ENCODE measurements around the gene KIF1B.

The KIF1B gene

GRCh38 chr1:10295481-10296085, 85.2 kb downstream of the KIF1B start:
- no peak overlapping the region for H3K27ac Mint-ChIP-seq
- no peaks in the 10 kb centered on the region for H3K27me3 Mint-ChIP-seq
- ATAC-seq (ENCODE audit: low read depth): no peak
- no peak overlapping the region for H3K4me3 Mint-ChIP-seq
- peaks cover 16% of the 10 kb centered on the region for H3K36me3 Mint-ChIP-seq
- H3K9me3 Mint-ChIP-seq: no peaks in the 10 kb centered on the region
- no peak for DNase-seq (ENCODE audit: low spot score in 2 of 2)
- H3K4me1 Mint-ChIP-seq: no peaks in the 10 kb centered on the region

GRCh38 chr1:10299151-10299550, 88.8 kb downstream of the KIF1B start:
- no peak for DNase-seq (ENCODE audit: low spot score in 2 of 2)
- H3K9me3 Mint-ChIP-seq: no peaks in the 10 kb centered on the region
- H3K4me1 Mint-ChIP-seq: no peaks in the 10 kb centered on the region
- peak; percentile 51 for ATAC-seq (ENCODE audit: low read depth)
- no peaks in the 10 kb centered on the region for H3K27me3 Mint-ChIP-seq
- H3K36me3 Mint-ChIP-seq: peaks cover 26% of the 10 kb centered on the region
- H3K4me3 Mint-ChIP-seq: no peak overlapping the region
- H3K27ac Mint-ChIP-seq: no peak overlapping the region

- ATAC-seq (ENCODE audit: low read depth) (no peak), DNase-seq (ENCODE audit: low spot score in 2 of 2) (no peak)
- peaks cover 15% of the 10 kb centered on the region for H3K36me3 Mint-ChIP-seq
- H3K4me1 Mint-ChIP-seq: no peaks in the 10 kb centered on the region
- no peak overlapping the region for H3K4me3 Mint-ChIP-seq
- H3K27me3 Mint-ChIP-seq: no peaks in the 10 kb centered on the region
- no peak overlapping the region for H3K27ac Mint-ChIP-seq
- no peaks in the 10 kb centered on the region for H3K9me3 Mint-ChIP-seq
Observed at GRCh38 chr1:10302416-10302815, 92.0 kb downstream of the KIF1B start.

- peaks cover 12% of the 10 kb centered on the region for H3K36me3 Mint-ChIP-seq
- H3K27ac Mint-ChIP-seq: no peak overlapping the region
- H3K4me1 Mint-ChIP-seq: no peaks in the 10 kb centered on the region
- H3K9me3 Mint-ChIP-seq: no peaks in the 10 kb centered on the region
- H3K4me3 Mint-ChIP-seq: no peak overlapping the region
- no peak for DNase-seq (ENCODE audit: low spot score in 2 of 2)
- H3K27me3 Mint-ChIP-seq: no peaks in the 10 kb centered on the region
- no peak for ATAC-seq (ENCODE audit: low read depth)
Observed at GRCh38 chr1:10304295-10304694, 93.9 kb downstream of the KIF1B start.

- Mint-ChIP-seq H3K27me3 (no peaks in the 10 kb centered on the region), H3K9me3 (no peaks in the 10 kb centered on the region), H3K4me1 (no peaks in the 10 kb centered on the region), H3K4me3 (no peak overlapping the region), H3K36me3 (peaks cover 18% of the 10 kb centered on the region), H3K27ac (no peak overlapping the region)
- no peak for ATAC-seq (ENCODE audit: low read depth)
- DNase-seq (ENCODE audit: low spot score in 2 of 2): no peak
Observed at GRCh38 chr1:10306435-10306834, 96.1 kb downstream of the KIF1B start.

GRCh38 chr1:10308001-10308400, 97.6 kb downstream of the KIF1B start:
- no peak overlapping the region for H3K4me3 Mint-ChIP-seq
- H3K36me3 Mint-ChIP-seq: peaks cover 27% of the 10 kb centered on the region
- no peaks in the 10 kb centered on the region for H3K27me3 Mint-ChIP-seq
- H3K4me1 Mint-ChIP-seq: no peaks in the 10 kb centered on the region
- no peak for ATAC-seq (ENCODE audit: low read depth)
- H3K27ac Mint-ChIP-seq: no peak overlapping the region
- DNase-seq (ENCODE audit: low spot score in 2 of 2): no peak
- no peaks in the 10 kb centered on the region for H3K9me3 Mint-ChIP-seq

- no peaks in the 10 kb centered on the region for H3K27me3 Mint-ChIP-seq
- peaks cover 19% of the 10 kb centered on the region for H3K36me3 Mint-ChIP-seq
- no peaks in the 10 kb centered on the region for H3K4me1 Mint-ChIP-seq
- no peak for ATAC-seq (ENCODE audit: low read depth)
- no peak overlapping the region for H3K4me3 Mint-ChIP-seq
- DNase-seq (ENCODE audit: low spot score in 2 of 2): no peak
- H3K27ac Mint-ChIP-seq: no peak overlapping the region
- H3K9me3 Mint-ChIP-seq: no peaks in the 10 kb centered on the region
Observed at GRCh38 chr1:10309243-10310011, 99.1 kb downstream of the KIF1B start.

- DNase-seq (ENCODE audit: low spot score in 2 of 2) (no peak), ATAC-seq (ENCODE audit: low read depth) (no peak)
- H3K9me3 Mint-ChIP-seq: no peaks in the 10 kb centered on the region
- H3K36me3 Mint-ChIP-seq: peaks cover 15% of the 10 kb centered on the region
- no peaks in the 10 kb centered on the region for H3K4me1 Mint-ChIP-seq
- no peak overlapping the region for H3K27ac Mint-ChIP-seq
- no peaks in the 10 kb centered on the region for H3K27me3 Mint-ChIP-seq
- no peak overlapping the region for H3K4me3 Mint-ChIP-seq
Observed at GRCh38 chr1:10316752-10317151, 106.4 kb downstream of the KIF1B start.

GRCh38 chr1:10319750-10320149, 109.4 kb downstream of the KIF1B start:
- no peak for ATAC-seq (ENCODE audit: low read depth)
- H3K27me3 Mint-ChIP-seq: no peaks in the 10 kb centered on the region
- DNase-seq (ENCODE audit: low spot score in 2 of 2): no peak
- H3K36me3 Mint-ChIP-seq: peaks cover 14% of the 10 kb centered on the region
- no peak overlapping the region for H3K27ac Mint-ChIP-seq
- no peak overlapping the region for H3K4me3 Mint-ChIP-seq
- no peaks in the 10 kb centered on the region for H3K4me1 Mint-ChIP-seq
- no peaks in the 10 kb centered on the region for H3K9me3 Mint-ChIP-seq

- Mint-ChIP-seq H3K27me3 (no peaks in the 10 kb centered on the region), H3K4me3 (no peak overlapping the region), H3K36me3 (peaks cover 14% of the 10 kb centered on the region), H3K9me3 (no peaks in the 10 kb centered on the region), H3K27ac (no peak overlapping the region), H3K4me1 (no peaks in the 10 kb centered on the region)
- no peak for ATAC-seq (ENCODE audit: low read depth)
- no peak for DNase-seq (ENCODE audit: low spot score in 2 of 2)
Observed at GRCh38 chr1:10320336-10320735, 110.0 kb downstream of the KIF1B start.

- Mint-ChIP-seq H3K9me3 (no peaks in the 10 kb centered on the region), H3K4me1 (no peaks in the 10 kb centered on the region), H3K36me3 (peaks cover 24% of the 10 kb centered on the region), H3K27ac (no peak overlapping the region), H3K27me3 (no peaks in the 10 kb centered on the region), H3K4me3 (no peak overlapping the region)
- DNase-seq (ENCODE audit: low spot score in 2 of 2) (no peak), ATAC-seq (ENCODE audit: low read depth) (no peak)
Observed at GRCh38 chr1:10322821-10323220, 112.5 kb downstream of the KIF1B start.

GRCh38 chr1:10324627-10325026, 114.3 kb downstream of the KIF1B start:
- no peak for DNase-seq (ENCODE audit: low spot score in 2 of 2)
- no peak overlapping the region for H3K4me3 Mint-ChIP-seq
- H3K9me3 Mint-ChIP-seq: no peaks in the 10 kb centered on the region
- no peaks in the 10 kb centered on the region for H3K27me3 Mint-ChIP-seq
- no peaks in the 10 kb centered on the region for H3K4me1 Mint-ChIP-seq
- peaks cover 24% of the 10 kb centered on the region for H3K36me3 Mint-ChIP-seq
- no peak overlapping the region for H3K27ac Mint-ChIP-seq
- ATAC-seq (ENCODE audit: low read depth): no peak

- Mint-ChIP-seq H3K4me1 (no peaks in the 10 kb centered on the region), H3K36me3 (peaks cover 22% of the 10 kb centered on the region), H3K27me3 (no peaks in the 10 kb centered on the region), H3K9me3 (no peaks in the 10 kb centered on the region), H3K27ac (no peak overlapping the region), H3K4me3 (no peak overlapping the region)
- no peak for DNase-seq (ENCODE audit: low spot score in 2 of 2)
- ATAC-seq (ENCODE audit: low read depth): no peak
Observed at GRCh38 chr1:10325521-10325920, 115.2 kb downstream of the KIF1B start.

GRCh38 chr1:10326251-10326650, 115.9 kb downstream of the KIF1B start:
- DNase-seq (ENCODE audit: low spot score in 2 of 2) (no peak), ATAC-seq (ENCODE audit: low read depth) (no peak)
- no peak overlapping the region for H3K27ac Mint-ChIP-seq
- H3K4me3 Mint-ChIP-seq: no peak overlapping the region
- no peaks in the 10 kb centered on the region for H3K9me3 Mint-ChIP-seq
- no peaks in the 10 kb centered on the region for H3K27me3 Mint-ChIP-seq
- H3K4me1 Mint-ChIP-seq: no peaks in the 10 kb centered on the region
- H3K36me3 Mint-ChIP-seq: peaks cover 24% of the 10 kb centered on the region
